NCI-H2107 (cell line): ENCODE measurements around the gene BMX.
A peak's percentile ranks its signal among the peaks of the same experiment; 100 is the strongest.

Experiments
- DNase-seq: peaks from one replicate; lab custom pipeline; 2025; lab: John Stamatoyannopoulos, UW

Gene BMX

GRCh38 chrX:15500497-15500966, at the start of gene BMX:
BMX (plus strand) TSS chrX:15500807; CDS start chrX:15508354, 7,547 bp downstream.
- no peak for DNase-seq

- DNase-seq = no peak
These were observed 48.7 kb upstream of the BMX start for GRCh38 chrX:15451913-15452312.

GRCh38 chrX:15464704-15465103, 35.9 kb upstream of the BMX start:
- DNase-seq = no peak

- DNase-seq = no peak
These were observed 35.3 kb upstream of the BMX start for GRCh38 chrX:15465347-15465746.

GRCh38 chrX:15465896-15466651, 34.5 kb upstream of the BMX start:
- DNase-seq = no peak

- DNase-seq = peak; percentile 34
These were observed 32.6 kb upstream of the BMX start for GRCh38 chrX:15468036-15468435.

GRCh38 chrX:15469613-15470012, 31.0 kb upstream of the BMX start:
- no peak for DNase-seq

- DNase-seq = no peak
These were observed 29.6 kb upstream of the BMX start for GRCh38 chrX:15471028-15471427.

- no peak for DNase-seq
These were observed 28.1 kb upstream of the BMX start for GRCh38 chrX:15472531-15472930.

- DNase-seq = no peak
These were observed 26.6 kb upstream of the BMX start for GRCh38 chrX:15474028-15474427.

GRCh38 chrX:15475021-15475420, 25.6 kb upstream of the BMX start:
- no peak for DNase-seq

- DNase-seq = no peak
These were observed 25.1 kb upstream of the BMX start for GRCh38 chrX:15475486-15475885.

GRCh38 chrX:15483891-15484290, 16.7 kb upstream of the BMX start:
- no peak for DNase-seq

GRCh38 chrX:15492469-15492868, 8.1 kb upstream of the BMX start:
- DNase-seq = no peak

GRCh38 chrX:15493118-15493962, 7.3 kb upstream of the BMX start, which contains the start of gene PIR:
PIR (minus strand) TSS chrX:15493333; CDS start chrX:15491257, 2,076 bp downstream.
- DNase-seq = peak; percentile 76

- no peak for DNase-seq
These were observed 4.8 kb upstream of the BMX start for GRCh38 chrX:15495801-15496200.

- DNase-seq = no peak
These were observed 3.8 kb upstream of the BMX start for GRCh38 chrX:15496824-15497223.

- DNase-seq = peak; percentile 12
These were observed 2.7 kb upstream of the BMX start for GRCh38 chrX:15497865-15498264.

- no peak for DNase-seq
These were observed 1.9 kb upstream of the BMX start for GRCh38 chrX:15498741-15499140.

GRCh38 chrX:15499976-15500375, 631 bp upstream of the BMX start:
- no peak for DNase-seq

- DNase-seq = no peak
These were observed 899 bp downstream of the BMX start for GRCh38 chrX:15501506-15501905.

- no peak for DNase-seq
These were observed 4.1 kb downstream of the BMX start for GRCh38 chrX:15504661-15505060.

GRCh38 chrX:15505101-15505500, 4.5 kb downstream of the BMX start:
- no peak for DNase-seq
